Measurements from ENCODE around the gene TNC. TPM values are rescaled to one million over a fixed set of nuclear protein-coding genes. Genes with fewer than 3 reads are reported as not detected.

TNC gene
- total RNA-seq, 1 donor from 2014 or later = not detected

DNA sequence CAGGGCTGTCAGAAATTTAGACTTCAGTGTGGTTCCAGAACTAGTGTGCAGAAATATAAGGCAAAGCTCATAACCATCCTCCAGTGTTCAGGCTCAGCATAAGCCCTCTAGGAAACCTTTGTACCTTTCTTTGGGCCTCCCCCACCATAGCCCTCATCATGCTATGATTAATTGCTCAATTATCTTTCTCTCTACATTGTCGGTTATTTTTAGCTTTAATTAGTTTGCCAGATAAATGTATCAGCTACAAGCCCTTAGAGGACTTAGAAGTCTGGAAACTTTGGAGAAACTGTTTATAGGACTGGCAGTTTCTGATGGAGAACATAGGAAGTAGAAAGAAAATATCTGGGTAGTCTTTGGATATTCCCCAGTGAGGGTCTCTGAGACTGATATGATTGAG lies 43.5 kb upstream of the TNC start:
- H3K27me3 Mint-ChIP-seq = no peaks in the 10 kb centered on the region
- no peak for DNase-seq
- CTCF ChIA-PET = no interaction called here

DNA sequence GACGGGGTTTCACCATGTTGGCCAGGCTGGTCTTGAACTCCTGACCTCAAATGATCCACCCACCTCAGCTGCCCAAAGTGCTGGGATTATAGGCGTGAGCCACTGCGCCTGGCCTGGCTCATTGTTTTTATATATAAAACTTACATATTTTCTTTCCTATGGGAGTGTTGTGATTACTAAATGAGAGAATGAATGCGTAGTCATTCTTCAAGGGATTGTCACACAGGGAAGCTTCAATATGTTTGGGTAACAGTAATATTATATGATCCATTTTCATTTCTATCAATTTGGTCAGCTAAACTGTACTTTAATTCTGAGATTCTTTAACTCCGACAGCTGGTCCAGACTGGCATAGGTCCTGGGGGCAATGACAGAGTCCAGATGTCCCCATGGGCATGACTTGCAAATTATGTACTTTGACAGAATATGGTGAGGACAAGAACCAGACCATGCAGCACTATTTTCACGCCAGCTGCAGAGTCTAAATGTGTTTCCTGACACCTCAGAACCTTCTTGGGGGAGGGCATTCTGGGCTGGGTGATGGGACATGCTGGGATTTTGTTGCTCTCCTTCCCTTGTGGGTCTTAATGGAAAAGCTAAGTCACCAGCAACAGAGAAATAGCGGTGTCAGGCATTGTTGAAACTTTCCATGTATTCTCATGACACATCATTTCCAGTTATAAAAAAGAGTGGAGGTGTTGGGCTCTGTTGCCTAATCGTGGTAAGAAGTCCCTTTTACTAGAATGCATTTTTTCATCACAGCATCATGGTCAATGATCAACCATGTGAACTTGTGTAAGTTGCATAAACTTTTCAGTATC lies 40.9 kb upstream of the TNC start:
- ChIA-PET CTCF (no interaction called here), POLR2A (no interaction called here)
- Mint-ChIP-seq H3K4me1 (no peaks in the 10 kb centered on the region), H3K4me3 (no peak overlapping the region), H3K36me3 (ENCODE audit: low read depth) (no peaks in the 10 kb centered on the region), H3K9me3 (no peaks in the 10 kb centered on the region), H3K27me3 (no peaks in the 10 kb centered on the region), H3K27ac (no peak overlapping the region)
- intact Hi-C loops (cut with micrococcal nuclease) = no loop called here
- TF ChIP-seq, protein P1, sequence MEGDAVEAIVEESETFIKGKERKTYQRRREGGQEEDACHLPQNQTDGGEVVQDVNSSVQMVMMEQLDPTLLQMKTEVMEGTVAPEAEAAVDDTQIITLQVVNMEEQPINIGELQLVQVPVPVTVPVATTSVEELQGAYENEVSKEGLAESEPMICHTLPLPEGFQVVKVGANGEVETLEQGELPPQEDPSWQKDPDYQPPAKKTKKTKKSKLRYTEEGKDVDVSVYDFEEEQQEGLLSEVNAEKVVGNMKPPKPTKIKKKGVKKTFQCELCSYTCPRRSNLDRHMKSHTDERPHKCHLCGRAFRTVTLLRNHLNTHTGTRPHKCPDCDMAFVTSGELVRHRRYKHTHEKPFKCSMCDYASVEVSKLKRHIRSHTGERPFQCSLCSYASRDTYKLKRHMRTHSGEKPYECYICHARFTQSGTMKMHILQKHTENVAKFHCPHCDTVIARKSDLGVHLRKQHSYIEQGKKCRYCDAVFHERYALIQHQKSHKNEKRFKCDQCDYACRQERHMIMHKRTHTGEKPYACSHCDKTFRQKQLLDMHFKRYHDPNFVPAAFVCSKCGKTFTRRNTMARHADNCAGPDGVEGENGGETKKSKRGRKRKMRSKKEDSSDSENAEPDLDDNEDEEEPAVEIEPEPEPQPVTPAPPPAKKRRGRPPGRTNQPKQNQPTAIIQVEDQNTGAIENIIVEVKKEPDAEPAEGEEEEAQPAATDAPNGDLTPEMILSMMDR (IDR thresholded peaks at IDR 0.05) = no peak
- no peak for ATAC-seq (ENCODE audit: low read depth)
- DNase-seq = no peak

More for the DNA sequence above, 43.5 kb upstream of the TNC start:
- Mint-ChIP-seq H3K4me1 (no peaks in the 10 kb centered on the region), H3K27ac (no peak overlapping the region), H3K9me3 (peaks cover 4% of the 10 kb centered on the region), H3K36me3 (ENCODE audit: low read depth) (no peaks in the 10 kb centered on the region), H3K4me3 (no peak overlapping the region)
- ATAC-seq (ENCODE audit: low read depth) = no peak
- POLR2A ChIA-PET = no interaction called here
- intact Hi-C loops (cut with micrococcal nuclease) = no loop called here
- TF ChIP-seq, protein P1 (IDR thresholded peaks at IDR 0.05) = no peak

DNA sequence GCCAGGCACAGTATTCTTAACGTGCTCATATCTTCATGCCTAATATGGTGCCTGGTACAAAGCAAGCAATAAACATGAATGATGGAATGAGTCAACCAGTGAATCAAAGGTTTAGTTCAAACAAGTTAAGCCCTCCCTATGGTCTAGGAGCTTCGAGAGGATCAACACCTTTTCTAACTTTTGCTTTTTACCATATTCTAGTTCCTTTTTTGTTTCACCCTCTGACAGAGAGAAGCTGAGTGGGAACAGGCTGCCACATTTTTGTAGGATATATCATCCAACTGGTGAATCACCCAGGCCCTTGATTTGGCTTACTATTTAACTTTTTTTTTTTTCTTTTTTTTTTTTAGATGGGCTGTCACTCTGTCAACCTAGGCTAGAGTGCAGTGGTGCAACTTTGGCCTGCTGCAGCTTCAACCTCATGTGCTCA lies 39.3 kb upstream of the TNC start:
- Mint-ChIP-seq H3K27ac (no peak overlapping the region), H3K4me3 (no peak overlapping the region), H3K36me3 (ENCODE audit: low read depth) (no peaks in the 10 kb centered on the region), H3K9me3 (no peaks in the 10 kb centered on the region), H3K4me1 (no peaks in the 10 kb centered on the region), H3K27me3 (no peaks in the 10 kb centered on the region)
- TF ChIP-seq, protein P1 (IDR thresholded peaks at IDR 0.05) = no peak
- ChIA-PET CTCF (no interaction called here), POLR2A (no interaction called here)
- ATAC-seq (ENCODE audit: low read depth) (no peak), DNase-seq (no peak)
- intact Hi-C loops (cut with micrococcal nuclease) = no loop called here

GRCh38 chr9:115155037-115155436 lies 37.1 kb upstream of the TNC start:
- Mint-ChIP-seq H3K27me3 (no peaks in the 10 kb centered on the region), H3K4me1 (no peaks in the 10 kb centered on the region), H3K36me3 (ENCODE audit: low read depth) (no peaks in the 10 kb centered on the region), H3K27ac (no peak overlapping the region), H3K9me3 (no peaks in the 10 kb centered on the region), H3K4me3 (no peak overlapping the region)
- intact Hi-C loops (cut with micrococcal nuclease) = no loop called here
- no peak for DNase-seq
- ATAC-seq (ENCODE audit: low read depth) = no peak
- ChIA-PET POLR2A (no interaction called here), CTCF (no interaction called here)
- TF ChIP-seq, protein P1 (IDR thresholded peaks at IDR 0.05) = no peak

- no peak overlapping the region for H3K27ac Mint-ChIP-seq
- DNase-seq = no peak
- POLR2A ChIA-PET = no interaction called here
- H3K9me3 Mint-ChIP-seq = no peaks in the 10 kb centered on the region
- CTCF ChIA-PET = no interaction called here
- TF ChIP-seq, protein P1 (IDR thresholded peaks at IDR 0.05) = no peak
- H3K36me3 Mint-ChIP-seq (ENCODE audit: low read depth) = no peaks in the 10 kb centered on the region
- H3K4me3 Mint-ChIP-seq = no peak overlapping the region
- intact Hi-C loops (cut with micrococcal nuclease) = no loop called here
- ATAC-seq (ENCODE audit: low read depth) = no peak
- H3K4me1 Mint-ChIP-seq = no peaks in the 10 kb centered on the region
- no peaks in the 10 kb centered on the region for H3K27me3 Mint-ChIP-seq
These were observed 36.7 kb upstream of the TNC start for GRCh38 chr9:115154617-115155016.
